ENCODE measurements around the gene PRRX2.

DNA sequence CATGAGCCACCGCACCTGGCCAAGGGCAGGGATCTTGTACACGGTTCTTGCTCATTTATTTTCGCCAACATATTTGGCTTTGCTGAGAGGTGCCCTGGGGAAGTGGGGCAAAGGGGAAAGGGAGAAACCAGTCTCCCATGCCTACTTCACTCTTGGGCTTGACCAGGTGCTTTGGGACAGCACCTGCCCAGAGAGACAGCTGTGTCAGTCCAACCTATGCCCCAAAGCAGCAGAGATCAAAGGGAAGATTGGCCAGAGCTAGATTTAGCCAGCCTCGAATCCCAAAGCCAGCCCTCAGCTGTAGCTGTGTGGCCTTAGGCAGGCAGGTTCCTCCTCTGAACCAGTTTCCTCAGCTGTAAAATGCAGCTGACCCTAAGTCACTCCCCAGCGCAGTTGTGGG is 89.7 kb downstream of the PRRX2 start:
- TF ChIP-seq, protein P1, sequence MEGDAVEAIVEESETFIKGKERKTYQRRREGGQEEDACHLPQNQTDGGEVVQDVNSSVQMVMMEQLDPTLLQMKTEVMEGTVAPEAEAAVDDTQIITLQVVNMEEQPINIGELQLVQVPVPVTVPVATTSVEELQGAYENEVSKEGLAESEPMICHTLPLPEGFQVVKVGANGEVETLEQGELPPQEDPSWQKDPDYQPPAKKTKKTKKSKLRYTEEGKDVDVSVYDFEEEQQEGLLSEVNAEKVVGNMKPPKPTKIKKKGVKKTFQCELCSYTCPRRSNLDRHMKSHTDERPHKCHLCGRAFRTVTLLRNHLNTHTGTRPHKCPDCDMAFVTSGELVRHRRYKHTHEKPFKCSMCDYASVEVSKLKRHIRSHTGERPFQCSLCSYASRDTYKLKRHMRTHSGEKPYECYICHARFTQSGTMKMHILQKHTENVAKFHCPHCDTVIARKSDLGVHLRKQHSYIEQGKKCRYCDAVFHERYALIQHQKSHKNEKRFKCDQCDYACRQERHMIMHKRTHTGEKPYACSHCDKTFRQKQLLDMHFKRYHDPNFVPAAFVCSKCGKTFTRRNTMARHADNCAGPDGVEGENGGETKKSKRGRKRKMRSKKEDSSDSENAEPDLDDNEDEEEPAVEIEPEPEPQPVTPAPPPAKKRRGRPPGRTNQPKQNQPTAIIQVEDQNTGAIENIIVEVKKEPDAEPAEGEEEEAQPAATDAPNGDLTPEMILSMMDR (IDR thresholded peaks at IDR 0.05 in 4 of 5, conservative IDR thresholded peaks at IDR 0.05 in 1 of 5), result no peak
- TF ChIP-seq POLR2A (IDR thresholded peaks at IDR 0.05), result no peak

Measured in gastrocnemius medialis (tissue), 4 donors.